IPS DF 4.7 (cell line): ENCODE data around the gene FBXO42.

Source experiments
- DNase-seq: peaks from one replicate; pipeline ENCODE4 v3.0.0-alpha.2; 2013; ENCODE audit warnings: low spot score; ENCODE audit errors: extremely low read depth

Gene FBXO42

GRCh38 chr1:16326833-16327404 is 25.4 kb downstream of the FBXO42 start:
- DNase-seq, result no peak

- DNase-seq, result no peak
Measured at GRCh38 chr1:16324456-16324890, 27.8 kb downstream of the FBXO42 start.

- DNase-seq, result no peak
Measured at GRCh38 chr1:16321176-16321867, 31.0 kb downstream of the FBXO42 start.

GRCh38 chr1:16318555-16318954 is 33.7 kb downstream of the FBXO42 start:
- DNase-seq, result no peak

- DNase-seq, result no peak
Measured at GRCh38 chr1:16315437-16315836, 36.8 kb downstream of the FBXO42 start.

GRCh38 chr1:16307222-16307621 is 45.1 kb downstream of the FBXO42 start:
- no peak for DNase-seq

- no peak for DNase-seq
Measured at GRCh38 chr1:16302709-16303627, 49.3 kb downstream of the FBXO42 start.

GRCh38 chr1:16300436-16300835 is 51.8 kb downstream of the FBXO42 start:
- DNase-seq, result no peak

GRCh38 chr1:16298653-16299052 is 53.6 kb downstream of the FBXO42 start:
- DNase-seq, result no peak

GRCh38 chr1:16296643-16297042 is 55.6 kb downstream of the FBXO42 start:
- no peak for DNase-seq

GRCh38 chr1:16294219-16295212 is 57.8 kb downstream of the FBXO42 start:
- no peak for DNase-seq

- no peak for DNase-seq
Measured at GRCh38 chr1:16293538-16293937, 58.7 kb downstream of the FBXO42 start.

GRCh38 chr1:16292739-16293138 is 59.5 kb downstream of the FBXO42 start:
- DNase-seq, result no peak

- DNase-seq, result no peak
Measured at GRCh38 chr1:16289959-16290358, 62.3 kb downstream of the FBXO42 start.

- no peak for DNase-seq
Measured at GRCh38 chr1:16286122-16286521, 66.2 kb downstream of the FBXO42 start.

- no peak for DNase-seq
Measured at GRCh38 chr1:16281765-16282164, 70.5 kb downstream of the FBXO42 start.

GRCh38 chr1:16279186-16279585 is 73.1 kb downstream of the FBXO42 start:
- DNase-seq, result no peak

- DNase-seq, result no peak
Measured at GRCh38 chr1:16276302-16277030, 75.8 kb downstream of the FBXO42 start.

GRCh38 chr1:16275591-16275990 is 76.7 kb downstream of the FBXO42 start:
- DNase-seq, result no peak

GRCh38 chr1:16267690-16268180 is 84.5 kb downstream of the FBXO42 start:
- no peak for DNase-seq
